NCI-H345 treated with DMSO at 0.1 percent for 48 hours (cell line): ENCODE results near the gene FRMPD4.

ENCODE experiments used
- DNase-seq: peaks from one replicate; lab custom pipeline; 2025; ENCODE audit not compliant: unreplicated experiment; lab: John Stamatoyannopoulos, UW

The FRMPD4 gene

GRCh38 chrX:12210196-12210815, 72.0 kb downstream of the FRMPD4 start:
- no peak for DNase-seq

GRCh38 chrX:12210971-12211370, 72.7 kb downstream of the FRMPD4 start:
- no peak for DNase-seq

DNA sequence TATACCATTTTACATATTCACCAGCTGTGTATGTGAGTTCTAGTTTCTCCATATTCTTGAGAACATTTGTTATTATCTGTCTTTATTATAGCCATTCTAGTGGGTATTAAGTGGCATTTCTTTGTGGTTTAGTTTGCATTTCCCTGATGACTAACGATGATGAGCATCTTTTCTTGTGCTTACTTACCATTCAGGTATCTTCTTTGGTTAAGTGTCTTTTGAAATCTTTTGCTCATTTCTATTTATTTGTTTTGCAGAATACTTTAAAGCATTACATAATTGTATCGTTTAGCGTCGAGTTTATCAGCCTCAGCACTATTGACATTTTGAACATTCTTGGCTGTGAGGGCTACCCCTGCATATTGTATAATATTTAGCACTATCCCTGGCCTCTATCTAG, 85.4 kb downstream of the FRMPD4 start:
- DNase-seq = no peak

GRCh38 chrX:12225107-12225506, 86.8 kb downstream of the FRMPD4 start:
- DNase-seq = no peak

DNA sequence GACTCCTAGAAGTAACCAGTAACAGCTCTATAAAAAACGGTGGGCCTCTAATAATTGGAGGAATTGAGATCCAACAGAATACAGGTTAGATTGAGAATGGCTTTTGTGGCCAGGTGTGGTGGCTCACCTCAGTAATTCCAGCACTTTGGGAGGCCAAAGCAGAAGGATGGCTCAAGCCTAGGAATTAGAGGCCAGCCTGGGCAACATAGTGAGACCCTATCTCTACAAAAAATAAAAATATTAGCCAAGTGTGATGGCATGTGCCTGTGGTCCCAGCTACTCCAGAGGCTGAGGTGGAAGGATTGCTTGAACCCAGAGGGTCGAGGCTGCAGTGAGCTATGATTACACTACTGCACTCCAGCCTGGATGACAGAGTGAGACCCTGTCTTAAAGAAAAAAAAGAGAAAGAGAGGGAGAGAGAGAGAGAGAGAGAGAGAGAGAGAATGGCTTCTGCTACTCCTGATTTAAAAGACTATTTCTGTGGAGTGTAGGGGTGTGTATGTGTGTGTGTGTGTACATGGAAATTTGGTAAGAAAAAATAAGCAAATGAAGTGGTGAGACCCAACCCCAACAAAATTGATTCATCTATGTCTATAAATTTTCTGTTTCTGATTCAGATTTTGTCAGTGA, 89.3 kb downstream of the FRMPD4 start:
- no peak for DNase-seq

DNA sequence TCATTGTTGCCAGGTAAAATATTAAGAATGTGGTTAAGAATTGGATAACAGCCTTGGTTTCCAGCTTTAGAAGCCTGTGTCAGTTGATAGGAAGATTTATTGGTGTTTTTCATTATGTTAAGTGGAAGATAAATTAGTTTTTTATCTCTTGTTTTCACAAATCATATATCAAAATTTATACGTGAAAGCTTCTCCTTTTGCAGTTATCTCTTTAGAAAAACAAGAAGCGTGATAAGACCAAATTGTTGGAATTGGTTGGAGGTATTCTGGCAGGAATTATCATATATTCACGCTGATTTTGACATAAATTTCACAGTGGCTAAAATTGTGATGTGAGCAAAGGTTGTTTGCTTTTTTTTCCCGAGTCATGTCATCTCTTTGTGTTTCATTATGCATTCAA, 90.6 kb downstream of the FRMPD4 start:
- no peak for DNase-seq

DNA sequence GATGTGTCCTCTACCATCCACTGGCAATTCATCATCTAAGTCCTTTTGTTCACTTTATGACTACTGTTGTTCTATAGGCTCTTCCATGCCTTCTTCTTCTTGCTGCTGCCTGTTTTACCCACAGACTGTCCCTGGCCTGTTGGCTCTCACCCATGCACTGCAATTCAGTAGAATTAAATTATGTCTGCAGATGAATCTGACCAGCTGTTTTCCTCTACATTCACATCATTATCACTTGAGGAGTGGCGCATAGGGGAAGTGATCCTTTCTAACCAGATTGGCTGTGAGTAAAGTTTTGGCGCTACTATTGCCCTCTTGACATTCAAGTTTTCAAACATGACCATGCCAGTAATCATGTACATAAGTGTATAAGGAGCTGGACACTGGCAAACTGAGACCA, 91.7 kb downstream of the FRMPD4 start:
- DNase-seq = no peak

GRCh38 chrX:12234534-12235329, 96.5 kb downstream of the FRMPD4 start:
- DNase-seq = no peak

- no peak for DNase-seq
Observed at GRCh38 chrX:12236156-12236555, 97.9 kb downstream of the FRMPD4 start.

- no peak for DNase-seq
Observed at GRCh38 chrX:12237131-12237530, 98.9 kb downstream of the FRMPD4 start.

DNA sequence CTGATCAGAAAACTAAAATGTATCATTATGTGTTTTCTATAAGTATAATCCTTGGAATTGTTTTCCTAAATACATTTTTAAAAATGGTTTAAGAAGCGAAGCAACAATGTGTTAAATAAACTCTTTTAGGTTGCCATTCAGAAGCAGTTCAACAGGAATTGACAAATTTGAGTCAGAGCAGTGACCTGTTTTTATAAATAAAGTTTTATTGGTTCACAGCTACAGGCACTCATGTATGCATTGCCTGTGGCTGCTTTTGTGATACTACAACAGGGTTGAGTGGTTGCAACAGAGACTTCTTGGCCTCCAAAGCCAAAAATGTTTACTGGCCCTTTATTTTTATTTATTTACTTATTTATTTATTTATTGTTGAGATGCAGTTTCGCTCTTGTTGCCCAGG, 99.5 kb downstream of the FRMPD4 start:
- no peak for DNase-seq

- DNase-seq = no peak
Observed at GRCh38 chrX:12239356-12240082, 101.2 kb downstream of the FRMPD4 start.

DNA sequence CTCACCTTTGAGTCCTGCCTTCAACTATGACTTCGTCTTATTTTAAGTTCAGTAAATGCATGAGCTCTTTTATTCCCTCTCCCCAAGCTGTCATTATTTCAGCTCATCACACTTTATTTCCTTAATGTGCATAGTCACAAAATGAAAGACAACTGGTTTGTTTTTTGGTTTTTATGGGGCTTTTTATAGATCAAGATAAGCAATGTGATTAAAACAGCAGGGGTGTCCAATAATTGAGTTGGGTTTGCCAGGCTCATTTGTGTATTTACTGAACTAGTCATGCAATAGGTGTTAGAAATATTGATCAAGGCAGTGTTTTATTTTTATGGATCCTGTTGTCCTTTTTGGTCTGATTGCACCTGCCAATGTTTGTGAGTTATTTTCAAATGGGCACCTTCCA, 102.2 kb downstream of the FRMPD4 start:
- DNase-seq = no peak

DNA sequence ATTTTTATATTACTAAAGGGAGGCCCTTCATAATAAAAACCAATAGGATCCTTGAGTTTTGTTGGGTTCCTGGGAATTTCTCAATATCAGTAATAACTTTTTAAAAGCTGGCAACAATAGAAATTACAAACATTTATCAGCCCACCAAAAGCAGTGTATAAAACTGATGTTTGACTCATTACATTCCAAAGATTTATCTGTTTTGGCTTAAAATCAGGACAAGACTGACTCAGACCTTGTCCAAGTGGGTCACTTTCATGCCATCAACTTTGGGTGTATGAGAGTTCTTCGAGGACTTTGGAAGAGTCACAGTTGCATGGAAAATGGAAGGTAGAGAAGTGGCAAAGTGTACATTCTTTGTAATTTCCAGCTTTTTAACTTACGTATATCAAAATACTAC, 102.8 kb downstream of the FRMPD4 start:
- no peak for DNase-seq

DNA sequence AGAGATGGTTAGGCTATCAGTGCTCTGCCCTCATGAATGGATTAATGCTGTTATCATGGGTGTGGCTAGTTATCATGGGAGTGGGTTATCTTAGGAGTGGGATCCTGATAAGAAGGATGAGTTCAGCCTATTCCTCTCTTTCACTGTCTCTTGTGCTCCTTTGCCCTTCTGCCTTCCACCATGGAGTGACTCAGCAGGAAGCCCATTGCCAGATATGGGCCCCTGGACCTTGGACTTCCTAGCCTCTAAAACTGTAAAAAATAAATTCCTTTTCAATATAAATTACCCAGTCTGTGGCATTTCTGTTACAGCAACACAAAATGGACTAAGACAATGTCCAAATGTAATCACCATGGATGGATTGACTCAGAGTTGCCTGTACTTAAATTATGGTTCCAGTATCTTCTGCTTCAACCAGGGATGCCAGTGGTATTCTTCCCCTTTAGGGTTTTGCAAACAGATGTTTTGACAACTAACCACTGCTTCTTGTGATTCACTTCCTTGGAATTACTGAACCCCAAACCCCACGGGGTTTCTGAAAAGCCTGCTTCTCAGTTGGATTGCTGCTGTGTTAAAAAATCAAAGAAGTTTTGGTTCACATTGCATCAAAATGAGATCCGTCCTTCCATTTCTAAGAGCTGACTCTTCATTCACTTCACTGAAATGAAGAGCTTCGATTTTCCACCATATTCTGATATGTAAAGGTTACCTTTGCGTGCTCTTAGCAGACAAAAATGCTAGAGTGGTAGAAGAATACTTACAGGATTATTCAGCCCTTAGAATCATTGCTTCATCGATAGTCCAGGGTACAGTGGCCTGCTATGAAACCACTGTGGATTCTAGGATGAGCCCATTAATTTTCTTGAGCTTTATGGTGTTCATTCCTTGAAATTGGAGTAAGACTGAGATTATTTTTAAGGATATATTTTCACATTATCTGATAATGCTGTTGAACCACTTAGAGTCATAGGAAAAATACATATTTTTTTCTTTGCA, 107.7 kb downstream of the FRMPD4 start:
- DNase-seq = no peak

- no peak for DNase-seq
Observed at GRCh38 chrX:12249997-12250396, 111.7 kb downstream of the FRMPD4 start.

GRCh38 chrX:12263211-12263610, 124.9 kb downstream of the FRMPD4 start:
- DNase-seq = no peak

DNA sequence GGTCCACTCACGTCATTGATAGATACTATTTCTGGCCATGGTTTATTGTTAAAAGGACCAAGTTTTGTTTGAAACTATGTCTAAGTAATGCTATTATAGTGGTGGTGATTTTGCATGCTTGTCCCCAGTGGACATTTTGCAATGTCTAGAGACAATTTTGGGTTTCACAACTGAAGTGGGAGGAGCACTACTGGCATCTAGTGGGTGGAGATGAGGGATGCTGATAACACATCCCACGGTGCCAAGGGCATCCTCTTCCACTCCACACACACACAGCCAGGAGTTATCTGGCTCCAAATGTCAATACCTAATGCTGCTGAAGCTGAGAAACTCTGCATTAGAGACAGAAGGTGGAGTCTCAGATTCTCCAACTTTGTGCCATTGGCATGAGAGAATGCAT, 131.2 kb downstream of the FRMPD4 start:
- DNase-seq = no peak

DNA sequence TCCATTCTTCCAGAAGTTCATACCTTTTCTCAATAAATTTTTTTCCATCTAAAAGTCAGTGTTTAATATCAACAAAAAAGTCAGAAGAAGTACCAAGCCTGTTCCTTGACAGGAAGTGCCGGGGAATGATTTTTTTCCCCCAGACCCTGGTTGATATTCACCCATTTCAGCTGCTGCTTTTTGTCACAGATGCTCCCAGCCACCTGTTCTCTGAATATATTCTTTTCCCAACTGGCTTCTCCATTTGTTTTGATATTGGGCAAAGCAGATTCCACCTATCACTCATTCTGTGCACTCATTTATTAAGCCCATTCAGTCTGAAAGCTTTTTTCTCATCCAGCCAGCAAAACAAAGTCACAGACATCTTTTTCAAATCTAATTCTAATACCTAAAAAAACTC, 139.9 kb downstream of the FRMPD4 start:
- no peak for DNase-seq

DNA sequence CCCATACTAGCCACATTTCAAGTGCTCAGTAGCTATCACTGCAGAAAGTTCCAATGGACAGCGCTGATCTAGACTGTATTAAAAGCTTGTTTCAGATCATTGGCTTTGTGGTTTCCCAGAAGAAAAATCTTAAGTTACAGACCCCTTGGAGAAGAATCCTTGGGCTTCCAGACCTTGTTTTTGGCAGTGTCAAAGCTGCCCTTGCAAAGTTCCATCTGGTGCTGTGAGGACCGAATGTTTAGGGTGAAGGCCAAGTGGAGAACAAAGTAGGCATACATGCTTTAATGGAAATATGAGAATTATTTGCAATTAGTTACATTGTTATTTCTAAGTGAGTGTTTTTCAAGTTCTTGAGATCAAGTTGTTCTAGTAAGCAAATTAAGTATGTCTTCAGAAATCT, 144.7 kb downstream of the FRMPD4 start:
- no peak for DNase-seq
